HepG2 (cell line): Measurements from ENCODE around the gene GATAD2B. TPM values are rescaled to one million over a fixed set of nuclear protein-coding genes. Genes with fewer than 3 reads are reported as not detected.

Source experiments
- ATAC-seq: fragments of 200-7000 bp; cut with Tn5 transposase; 3 replicates; pipeline ENCODE4 v1.9.1; 2020; ENCODE audit warnings: mild to moderate bottlenecking, moderate library complexity
- BruUV-seq: library from RNA; stranded (reverse); fragments of 400-500 nt; replicated peaks from 2 replicates; lab custom pipeline; 2021; lab: Mats Ljungman, UMichigan
- CTCF ChIA-PET: fragments of 300-600 bp; formaldehyde crosslinking; extraction: SDS; loops from one replicate; lab custom pipeline; 2021; ENCODE audit warnings: low total read pairs, inconsistent platforms, low intra/inter-chr PET ratio; lab: Yijun Ruan, JAX
- POLR2A ChIA-PET: fragments of 350-600 bp; sonication (Branson Sonifier 250); formaldehyde crosslinking; loops from one replicate; lab custom pipeline; 2020; ENCODE audit warnings: antibody characterized with exemption, inconsistent platforms; lab: Yijun Ruan, JAX
- DNase-seq: peaks from one replicate; pipeline ENCODE4 v3.0.0-alpha.2; 2015; ENCODE audit warnings: low spot score
- FAIRE-seq: peaks from 3 replicates; lab custom pipeline; 2011; peaks lifted over from hg19 to GRCh38; lab: Jason Lieb, UNC
- H2AFZ ChIP-seq: one replicate; pipeline ENCODE4 v1.6.1; 2011; ENCODE audit warnings: low read length, inconsistent platforms
- H3K27ac ChIP-seq: fragments of 300-600 bp; 3 replicates; pipeline ENCODE4 v1.8.0; 2011; ENCODE audit warnings: mixed run types, mild to moderate bottlenecking, mixed read lengths, low read length, inconsistent platforms; ENCODE audit not compliant: insufficient read depth; ENCODE audit errors: extremely low read length
- H3K27me3 ChIP-seq, 2 experiments: fragments of 200-600 bp in 1 of 2; 2 replicates in 1 of 2; 3 replicates in 1 of 2; pipeline versions ENCODE4 v1.6.0 to v1.8.0; 2011; ENCODE audit warnings: low read length in 2 of 2, mild to moderate bottlenecking in 2 of 2, moderate library complexity in 2 of 2, inconsistent platforms in 1 of 2; ENCODE audit not compliant: insufficient read depth in 2 of 2, control insufficient read depth in 1 of 2
- H3K36me3 ChIP-seq, 2 experiments: fragments of 200-600 bp in 1 of 2; replicated peaks in 1 of 2; 2 replicates in 1 of 2; 3 replicates in 1 of 2; pipeline versions ENCODE4 v1.5.1 to v1.8.0; 2011; ENCODE audit warnings: low read length in 2 of 2, inconsistent platforms in 1 of 2; ENCODE audit not compliant: insufficient read depth in 2 of 2, control insufficient read depth in 1 of 2
- H3K4me1 ChIP-seq: 2 replicates; pipeline ENCODE4 v1.5.1; 2012; ENCODE audit warnings: low read length, inconsistent platforms; ENCODE audit not compliant: insufficient read depth
- H3K4me2 ChIP-seq: 2 replicates; pipeline ENCODE4 v1.6.0; 2011; ENCODE audit warnings: low read depth, low read length, inconsistent platforms
- H3K4me3 ChIP-seq, 3 experiments: fragments of 200-600 bp in 1 of 3; sonication (generic), shearing (Covaris generic) in 1 of 3; replicated peaks in 1 of 3; 2 replicates each; pipeline ENCODE4 v1.5.1; 2011 to 2016; ENCODE audit warnings: low read length in 3 of 3, inconsistent platforms in 2 of 3, low read depth in 2 of 3, mild to moderate bottlenecking in 2 of 3, control low read depth in 1 of 3, mixed read lengths in 1 of 3; ENCODE audit not compliant: insufficient read depth in 1 of 3
- H3K79me2 ChIP-seq: one replicate; pipeline ENCODE4 v1.6.1; 2011; ENCODE audit warnings: low read length, inconsistent platforms; ENCODE audit not compliant: insufficient read depth
- H3K9ac ChIP-seq: 2 replicates; pipeline ENCODE4 v1.6.0; 2011; ENCODE audit warnings: mild to moderate bottlenecking, low read depth, low read length, inconsistent platforms; ENCODE audit not compliant: insufficient read depth
- H3K9me3 ChIP-seq: 2 replicates; pipeline ENCODE4 v1.5.1; 2012; ENCODE audit warnings: mild to moderate bottlenecking, low read length
- H4K20me1 ChIP-seq: 2 replicates; pipeline ENCODE4 v1.6.0; 2011; ENCODE audit warnings: inconsistent platforms, mild to moderate bottlenecking, low read length, moderate library complexity; ENCODE audit not compliant: insufficient read depth
- EED ChIP-seq: sonication (generic); formaldehyde crosslinking; IDR thresholded peaks from 2 replicates; pipeline ENCODE4 v1.5.0; 2020; ENCODE audit warnings: mild to moderate bottlenecking, missing genetic modification reagents
- GLI4 ChIP-seq: sonication (generic); formaldehyde crosslinking; IDR thresholded peaks from 2 replicates; pipeline ENCODE4 v1.5.1; 2020; ENCODE audit warnings: missing genetic modification reagents, mild to moderate bottlenecking, moderate library complexity, borderline replicate concordance
- GTF3A ChIP-seq: sonication (generic); formaldehyde crosslinking; conservative IDR thresholded peaks from 2 replicates; pipeline ENCODE4 v1.4.0; 2020; ENCODE audit warnings: mild to moderate bottlenecking, missing genetic modification reagents
- HOXA5 ChIP-seq: sonication (generic); formaldehyde crosslinking; IDR thresholded peaks from 2 replicates; pipeline ENCODE4 v1.4.0; 2020; ENCODE audit warnings: missing genetic modification reagents
- IRF9 ChIP-seq: sonication (generic); formaldehyde crosslinking; IDR thresholded peaks from 2 replicates; pipeline ENCODE4 v1.8.0; 2022; ENCODE audit warnings: missing genetic modification reagents, mild to moderate bottlenecking, borderline replicate concordance
- NR2F6 ChIP-seq, 2 experiments: IDR thresholded peaks; 2 replicates each; pipeline ENCODE4 v1.6.1; 2016; ENCODE audit warnings: antibody characterized with exemption in 1 of 2, mild to moderate bottlenecking in 1 of 2
- RFXANK ChIP-seq: IDR thresholded peaks from 2 replicates; pipeline ENCODE4 v1.6.1; 2016
- SUZ12 ChIP-seq: fragments of 150-350 bp; IDR thresholded peaks from 2 replicates; pipeline ENCODE4 v1.6.1; 2014; ENCODE audit warnings: low read depth, low read length
- TBX2 ChIP-seq: sonication (generic); formaldehyde crosslinking; IDR thresholded peaks from 2 replicates; pipeline ENCODE4 v1.5.0; 2020; ENCODE audit warnings: missing genetic modification reagents, mild to moderate bottlenecking, borderline replicate concordance
- ZNF564 ChIP-seq: sonication (generic); formaldehyde crosslinking; IDR thresholded peaks from 2 replicates; pipeline ENCODE4 v1.8.1; 2023; ENCODE audit warnings: mild to moderate bottlenecking, missing genetic modification reagents
- ZNF710 ChIP-seq: sonication (generic); formaldehyde crosslinking; IDR thresholded peaks from 2 replicates; pipeline ENCODE4 v1.5.0; 2020; ENCODE audit warnings: mild to moderate bottlenecking, missing genetic modification reagents, borderline replicate concordance
- ZNF713 ChIP-seq: sonication (generic); formaldehyde crosslinking; IDR thresholded peaks from 2 replicates; pipeline ENCODE4 v1.4.0; 2020; ENCODE audit warnings: mild to moderate bottlenecking, missing genetic modification reagents
- WGBS: methylation state at CpG from one replicate; pipeline ENCODE4 v1.1.6; 2017; ENCODE audit warnings: low lambda C conversion rate; 5-methylcytosine and 5-hydroxymethylcytosine counted together
- in situ Hi-C: cut with HindIII; loops from 2 replicates; pipeline ENCODE4 v1.10.0; 2017; ENCODE audit warnings: low pct_unique_long_range_greater_than_20kb; ENCODE audit not compliant: extremely low pct_ligation_motif_present
- intact Hi-C: fragments of 100-400 bp; cut with micrococcal nuclease; formaldehyde crosslinking; loops from one replicate; pipeline ENCODE4 v1.10.0; 2022; ENCODE audit not compliant: unreplicated experiment
- polyA plus RNA-seq, 8 experiments: library from polyadenylated mRNA; depleted of rRNA in 3 of 8; stranded (reverse) in 7 of 8; unstranded in 1 of 8; fragments of >200 nt; fragmentation: Illumina TruSeq in 4 of 8; extraction: Trizol in 4 of 8; gene quantifications; 2 replicates each; pipeline versions ENCODE4 v1.2.1 to v1.2.3, GENCODE V29; 2011 to 2016; ENCODE audit warnings: low read depth in 4 of 8, missing spikeins in 1 of 8, mixed read lengths in 1 of 8; ENCODE audit not compliant: insufficient read depth in 1 of 8
- total RNA-seq, 5 experiments: library from RNA; depleted of rRNA; stranded (reverse); fragments of >200 nt; fragmentation: Illumina TruSeq; extraction: Trizol; gene quantifications; 2 replicates each; pipeline ENCODE4 v1.2.3, GENCODE V29; 2016; ENCODE audit warnings: low read depth in 1 of 5
- TF ChIP-seq, protein P1 (sequence below): sonication (generic); formaldehyde crosslinking; IDR thresholded peaks from 2 replicates; pipeline ENCODE4 v1.4.0; 2020; ENCODE audit warnings: mild to moderate bottlenecking, low read depth, missing genetic modification reagents
- TF ChIP-seq, protein P2 (sequence below): sonication (generic); formaldehyde crosslinking; IDR thresholded peaks from 2 replicates; pipeline ENCODE4 v1.5.0; 2020; ENCODE audit warnings: mild to moderate bottlenecking, missing genetic modification reagents, moderate library complexity
- TF ChIP-seq, protein P3 (sequence below): sonication (generic); formaldehyde crosslinking; IDR thresholded peaks from 2 replicates; pipeline ENCODE4 v1.5.0; 2020; ENCODE audit warnings: missing genetic modification reagents, mild to moderate bottlenecking, borderline replicate concordance

Gene GATAD2B
- total and polyA plus RNA-seq, 2 of the 13 experiments (the other 11 are each of a cell fraction or from before 2014, with no cell fraction given), result 3.2 to 5.2 TPM

GRCh38 chr1:153791648-153792253 is 131.0 kb downstream of the GATAD2B start:
- BruUV-seq, result no TSS peak
- DNase-seq (no peak), FAIRE-seq (no peak), ATAC-seq (peak; percentile 57)
- H4K20me1 ChIP-seq, result no peaks in the 10 kb centered on the region
- H3K9me3 ChIP-seq, result no peaks in the 10 kb centered on the region
- intact Hi-C loops (no loop called here), in situ Hi-C loops (no loop called here)
- peaks cover 7 to 58% of the 10 kb centered on the region in 2 experiments; a peak in 4 of 5 replicates for H3K27me3 ChIP-seq
- peak overlapping the region; percentile 37; the same call in 1 of the 2 replicates for H3K4me2 ChIP-seq
- POLR2A ChIA-PET, result interaction anchor here (1.7 to 3.8 kb wide), 2 partner anchors 195 to 199 kb away, joined by 3 to 17 read pairs; partner anchors contain the start of gene RPS27
- H2AFZ ChIP-seq, result no peak overlapping the region
- no peaks in the 10 kb centered on the region for H3K79me2 ChIP-seq
- no peak overlapping the region; a peak in 1 of 6 replicates for H3K4me3 ChIP-seq
- H3K4me1 ChIP-seq, result peaks cover 52% of the 10 kb centered on the region
- H3K27ac ChIP-seq, result no peak overlapping the region
- H3K36me3 ChIP-seq, result no peaks in the 10 kb centered on the region
- CTCF ChIA-PET, result no interaction called here
- no peak overlapping the region for H3K9ac ChIP-seq
- 29% methylated on average over 13 of the region's 16 CpGs for WGBS
- no peak for TF ChIP-seq HOXA5 (CRISPR knock-in tag)
- TF ChIP-seq SUZ12, result no peak
- TF ChIP-seq, protein P1, sequence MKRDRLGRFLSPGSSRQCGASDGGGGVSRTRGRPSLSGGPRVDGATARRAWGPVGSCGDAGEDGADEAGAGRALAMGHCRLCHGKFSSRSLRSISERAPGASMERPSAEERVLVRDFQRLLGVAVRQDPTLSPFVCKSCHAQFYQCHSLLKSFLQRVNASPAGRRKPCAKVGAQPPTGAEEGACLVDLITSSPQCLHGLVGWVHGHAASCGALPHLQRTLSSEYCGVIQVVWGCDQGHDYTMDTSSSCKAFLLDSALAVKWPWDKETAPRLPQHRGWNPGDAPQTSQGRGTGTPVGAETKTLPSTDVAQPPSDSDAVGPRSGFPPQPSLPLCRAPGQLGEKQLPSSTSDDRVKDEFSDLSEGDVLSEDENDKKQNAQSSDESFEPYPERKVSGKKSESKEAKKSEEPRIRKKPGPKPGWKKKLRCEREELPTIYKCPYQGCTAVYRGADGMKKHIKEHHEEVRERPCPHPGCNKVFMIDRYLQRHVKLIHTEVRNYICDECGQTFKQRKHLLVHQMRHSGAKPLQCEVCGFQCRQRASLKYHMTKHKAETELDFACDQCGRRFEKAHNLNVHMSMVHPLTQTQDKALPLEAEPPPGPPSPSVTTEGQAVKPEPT (CRISPR knock-in tag), result no peak
- TF ChIP-seq IRF9 (CRISPR knock-in tag), result no peak
- TF ChIP-seq TBX2 (CRISPR knock-in tag), result no peak
- TF ChIP-seq, protein P2, sequence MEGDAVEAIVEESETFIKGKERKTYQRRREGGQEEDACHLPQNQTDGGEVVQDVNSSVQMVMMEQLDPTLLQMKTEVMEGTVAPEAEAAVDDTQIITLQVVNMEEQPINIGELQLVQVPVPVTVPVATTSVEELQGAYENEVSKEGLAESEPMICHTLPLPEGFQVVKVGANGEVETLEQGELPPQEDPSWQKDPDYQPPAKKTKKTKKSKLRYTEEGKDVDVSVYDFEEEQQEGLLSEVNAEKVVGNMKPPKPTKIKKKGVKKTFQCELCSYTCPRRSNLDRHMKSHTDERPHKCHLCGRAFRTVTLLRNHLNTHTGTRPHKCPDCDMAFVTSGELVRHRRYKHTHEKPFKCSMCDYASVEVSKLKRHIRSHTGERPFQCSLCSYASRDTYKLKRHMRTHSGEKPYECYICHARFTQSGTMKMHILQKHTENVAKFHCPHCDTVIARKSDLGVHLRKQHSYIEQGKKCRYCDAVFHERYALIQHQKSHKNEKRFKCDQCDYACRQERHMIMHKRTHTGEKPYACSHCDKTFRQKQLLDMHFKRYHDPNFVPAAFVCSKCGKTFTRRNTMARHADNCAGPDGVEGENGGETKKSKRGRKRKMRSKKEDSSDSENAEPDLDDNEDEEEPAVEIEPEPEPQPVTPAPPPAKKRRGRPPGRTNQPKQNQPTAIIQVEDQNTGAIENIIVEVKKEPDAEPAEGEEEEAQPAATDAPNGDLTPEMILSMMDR (CRISPR knock-in tag), result peak; percentile 33; the same call in 1 of the 2 replicates
- 0 out of 2 replicates have a peak, but pooled peaks have one; percentile 10 for TF ChIP-seq NR2F6 (IDR thresholded peaks at IDR 0.05)
- TF ChIP-seq NR2F6 (CRISPR knock-in tag; IDR thresholded peaks at IDR 0.05), result no peak; the same call in 1 of the 2 replicates
- TF ChIP-seq GLI4 (CRISPR knock-in tag), result no peak
- TF ChIP-seq RFXANK (CRISPR knock-in tag), result no peak
- TF ChIP-seq GTF3A (CRISPR knock-in tag), result no peak
- TF ChIP-seq, protein P3, sequence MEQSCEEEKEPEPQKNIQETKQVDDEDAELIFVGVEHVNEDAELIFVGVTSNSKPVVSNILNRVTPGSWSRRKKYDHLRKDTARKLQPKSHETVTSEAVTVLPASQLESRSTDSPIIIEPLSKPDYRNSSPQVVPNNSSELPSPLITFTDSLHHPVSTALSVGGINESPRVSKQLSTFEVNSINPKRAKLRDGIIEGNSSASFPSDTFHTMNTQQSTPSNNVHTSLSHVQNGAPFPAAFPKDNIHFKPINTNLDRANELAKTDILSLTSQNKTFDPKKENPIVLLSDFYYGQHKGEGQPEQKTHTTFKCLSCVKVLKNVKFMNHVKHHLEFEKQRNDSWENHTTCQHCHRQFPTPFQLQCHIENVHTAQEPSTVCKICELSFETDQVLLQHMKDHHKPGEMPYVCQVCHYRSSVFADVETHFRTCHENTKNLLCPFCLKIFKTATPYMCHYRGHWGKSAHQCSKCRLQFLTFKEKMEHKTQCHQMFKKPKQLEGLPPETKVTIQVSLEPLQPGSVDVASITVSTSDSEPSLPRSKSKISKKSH (CRISPR knock-in tag), result no peak
- 0 out of 2 replicates have a peak, but pooled peaks have one; percentile 52 for TF ChIP-seq ZNF564 (CRISPR knock-in tag)
- no peak for TF ChIP-seq ZNF713 (CRISPR knock-in tag)
- no peak for TF ChIP-seq ZNF710 (CRISPR knock-in tag)
- TF ChIP-seq EED, result 0 out of 2 replicates have a peak, but pooled peaks have one; percentile 21
